Measurements from ENCODE around the gene SLK.

SLK gene

DNA sequence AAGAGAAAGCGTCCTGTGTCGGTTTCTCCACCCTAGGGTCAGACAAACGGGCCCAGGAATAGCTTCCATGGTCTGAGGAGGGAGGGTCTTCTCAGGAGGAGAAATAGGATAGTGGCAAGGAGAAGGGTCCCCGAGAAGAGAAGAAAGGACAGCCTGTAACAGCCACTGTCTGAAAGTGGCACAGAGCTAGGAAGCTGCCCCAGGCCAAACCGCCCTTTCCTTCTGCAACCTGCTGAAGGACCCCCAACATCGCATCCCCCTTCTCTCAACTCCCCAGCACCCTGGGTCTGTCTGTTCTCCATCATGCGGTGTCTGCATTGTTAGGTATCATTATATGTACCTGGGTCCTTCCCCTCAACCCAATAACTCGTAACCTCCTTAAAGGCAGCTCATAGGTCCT is 71.6 kb downstream of the SLK start:
- Histone ChIP-seq H3K4me3 (no peak overlapping the region), H3K27ac (no peak overlapping the region), H3K9me3 (ENCODE audit: low read depth, low read length) (no peaks in the 10 kb centered on the region), H3K9ac (ENCODE audit: insufficient read length) (no peak overlapping the region), H3K36me3 (ENCODE audit: insufficient read depth, low read length) (no peaks in the 10 kb centered on the region)
- TF ChIP-seq POLR2AphosphoS5 (IDR thresholded peaks at IDR 0.05; ENCODE audit: borderline replicate concordance, low read depth, low read length) (no peak), EZH2 (IDR thresholded peaks at IDR 0.05) (no peak), FOXP2 (optimal IDR thresholded peaks at IDR 0.05; ENCODE audit: control extremely low read depth, extremely low read length, insufficient read depth) (no peak)
- DNase-seq (ENCODE audit: low read depth, low spot score) = no peak

DNA sequence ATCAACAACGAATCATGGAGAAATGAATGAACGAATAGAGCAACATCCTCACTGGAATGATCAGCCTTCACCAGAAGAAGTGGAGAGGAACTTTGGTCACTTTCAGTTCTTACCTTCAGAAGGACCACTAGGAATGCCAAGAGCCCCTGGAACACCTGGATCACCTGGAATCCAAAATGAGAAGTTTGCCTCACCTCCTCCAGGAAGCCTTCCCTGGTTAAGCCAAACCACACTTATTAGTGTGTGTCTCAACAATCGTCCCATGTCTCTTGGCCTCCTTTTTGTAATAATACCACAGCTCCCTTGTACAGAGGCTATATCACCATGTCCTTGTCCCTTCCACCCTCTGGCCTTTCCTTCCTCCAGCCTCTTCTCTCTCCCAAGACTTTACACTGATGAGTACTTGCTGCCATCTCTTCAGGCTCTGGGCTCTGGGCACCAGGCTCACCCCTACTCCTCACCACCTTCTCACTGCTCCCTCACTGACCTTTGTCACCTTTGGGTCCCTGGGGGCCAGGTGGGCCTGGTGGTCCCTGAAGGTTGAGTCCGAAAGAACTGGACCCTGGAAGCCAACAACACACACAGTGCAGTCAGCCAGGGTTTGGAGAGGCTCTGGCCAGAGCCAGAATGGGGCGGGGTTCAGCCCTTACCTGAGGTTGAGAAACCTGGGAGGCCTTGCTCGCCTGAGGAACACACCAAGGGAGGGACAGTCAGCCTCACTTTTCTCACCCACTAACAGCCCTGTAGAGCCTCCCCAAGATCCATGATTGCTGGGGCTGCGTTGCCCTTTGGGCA is 72.2 kb downstream of the SLK start:
- Histone ChIP-seq H3K9ac (ENCODE audit: insufficient read length) (no peak overlapping the region), H3K4me3 (no peak overlapping the region), H3K9me3 (ENCODE audit: low read depth, low read length) (no peaks in the 10 kb centered on the region), H3K27ac (no peak overlapping the region), H3K36me3 (ENCODE audit: insufficient read depth, low read length) (no peaks in the 10 kb centered on the region)
- TF ChIP-seq EZH2 (IDR thresholded peaks at IDR 0.05) (no peak), POLR2AphosphoS5 (IDR thresholded peaks at IDR 0.05; ENCODE audit: borderline replicate concordance, low read depth, low read length) (no peak), FOXP2 (optimal IDR thresholded peaks at IDR 0.05; ENCODE audit: control extremely low read depth, extremely low read length, insufficient read depth) (no peak)
- no peak for DNase-seq (ENCODE audit: low read depth, low spot score)

DNA sequence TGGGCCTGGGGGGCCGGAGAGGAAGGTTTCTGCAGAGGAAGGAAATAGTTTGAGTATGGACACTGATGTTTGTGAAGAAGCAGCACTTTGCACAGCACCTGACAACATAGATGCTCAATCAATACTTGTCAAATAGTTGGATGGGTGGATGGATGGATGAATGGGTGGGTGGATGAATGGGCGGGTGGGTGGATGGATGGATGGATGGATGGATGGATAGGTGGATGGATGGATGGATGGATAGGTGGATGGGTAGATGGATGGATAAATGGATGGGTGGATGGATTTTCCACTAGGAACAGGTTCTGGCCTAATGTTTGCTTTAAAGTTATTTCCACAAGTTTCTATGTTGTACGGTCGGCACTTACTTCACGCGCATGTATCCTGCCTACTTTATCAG is 73.4 kb downstream of the SLK start:
- Histone ChIP-seq H3K9ac (ENCODE audit: insufficient read length) (no peak overlapping the region), H3K27ac (no peak overlapping the region), H3K9me3 (ENCODE audit: low read depth, low read length) (no peaks in the 10 kb centered on the region), H3K4me3 (no peak overlapping the region), H3K36me3 (ENCODE audit: insufficient read depth, low read length) (no peaks in the 10 kb centered on the region)
- DNase-seq (ENCODE audit: low read depth, low spot score) = no peak
- no peak for TF ChIP-seq FOXP2 (optimal IDR thresholded peaks at IDR 0.05; ENCODE audit: control extremely low read depth, extremely low read length, insufficient read depth)
- TF ChIP-seq POLR2AphosphoS5 (IDR thresholded peaks at IDR 0.05; ENCODE audit: borderline replicate concordance, low read depth, low read length) = no peak
- TF ChIP-seq EZH2 (IDR thresholded peaks at IDR 0.05) = no peak

DNA sequence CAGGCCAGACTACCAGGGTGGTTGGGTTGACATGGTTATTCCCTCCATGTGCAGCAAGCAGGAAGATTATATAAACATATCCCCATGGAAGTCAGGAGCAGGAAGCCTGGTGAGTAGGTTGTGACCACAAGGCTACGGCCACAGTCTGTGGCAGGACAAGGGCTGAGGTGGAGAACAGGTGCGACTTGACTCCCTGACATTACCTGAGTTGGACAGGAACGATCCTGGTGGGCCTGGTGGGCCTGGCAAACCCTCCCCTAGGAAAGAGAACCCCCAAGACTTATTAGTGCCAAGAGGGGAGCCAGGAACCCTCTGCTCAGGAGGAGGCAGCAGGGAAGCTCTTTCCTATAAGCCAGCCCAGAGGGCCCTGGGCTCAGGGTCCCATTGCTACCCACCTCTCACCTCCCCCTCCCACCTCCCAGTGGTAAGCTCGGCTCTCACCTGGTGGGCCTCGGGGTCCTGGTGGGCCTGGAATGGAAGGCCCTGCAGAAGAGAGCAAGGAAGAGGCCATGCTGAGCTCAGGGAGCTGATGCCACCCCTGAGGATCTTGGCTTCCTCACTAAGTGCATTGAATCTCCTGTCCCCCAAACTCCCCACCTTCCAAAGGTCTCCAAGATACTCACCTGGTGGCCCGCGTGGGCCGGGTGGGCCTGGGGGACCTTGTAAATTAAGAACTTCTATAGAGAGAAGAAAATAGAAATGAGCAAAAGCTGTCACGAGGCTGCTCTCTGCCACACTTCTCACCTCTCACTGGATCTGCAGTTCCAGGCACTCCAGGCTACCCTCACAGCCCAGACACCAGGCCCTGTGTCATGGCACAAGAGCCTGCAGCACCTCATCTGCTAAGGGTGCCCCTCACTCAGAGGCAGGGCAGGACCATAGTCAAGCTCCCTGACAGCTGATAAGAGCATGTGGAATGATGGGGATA is 74.2 kb downstream of the SLK start:
- no peaks in the 10 kb centered on the region for H3K9me3 ChIP-seq (ENCODE audit: low read depth, low read length)
- H3K27ac ChIP-seq = no peak overlapping the region
- H3K4me3 ChIP-seq = no peak overlapping the region
- TF ChIP-seq FOXP2 (optimal IDR thresholded peaks at IDR 0.05; ENCODE audit: control extremely low read depth, extremely low read length, insufficient read depth) = no peak
- TF ChIP-seq EZH2 (IDR thresholded peaks at IDR 0.05) = no peak
- no peak for TF ChIP-seq POLR2AphosphoS5 (IDR thresholded peaks at IDR 0.05; ENCODE audit: borderline replicate concordance, low read depth, low read length)
- no peak overlapping the region for H3K9ac ChIP-seq (ENCODE audit: insufficient read length)
- DNase-seq (ENCODE audit: low read depth, low spot score) = no peak
- no peaks in the 10 kb centered on the region for H3K36me3 ChIP-seq (ENCODE audit: insufficient read depth, low read length)

DNA sequence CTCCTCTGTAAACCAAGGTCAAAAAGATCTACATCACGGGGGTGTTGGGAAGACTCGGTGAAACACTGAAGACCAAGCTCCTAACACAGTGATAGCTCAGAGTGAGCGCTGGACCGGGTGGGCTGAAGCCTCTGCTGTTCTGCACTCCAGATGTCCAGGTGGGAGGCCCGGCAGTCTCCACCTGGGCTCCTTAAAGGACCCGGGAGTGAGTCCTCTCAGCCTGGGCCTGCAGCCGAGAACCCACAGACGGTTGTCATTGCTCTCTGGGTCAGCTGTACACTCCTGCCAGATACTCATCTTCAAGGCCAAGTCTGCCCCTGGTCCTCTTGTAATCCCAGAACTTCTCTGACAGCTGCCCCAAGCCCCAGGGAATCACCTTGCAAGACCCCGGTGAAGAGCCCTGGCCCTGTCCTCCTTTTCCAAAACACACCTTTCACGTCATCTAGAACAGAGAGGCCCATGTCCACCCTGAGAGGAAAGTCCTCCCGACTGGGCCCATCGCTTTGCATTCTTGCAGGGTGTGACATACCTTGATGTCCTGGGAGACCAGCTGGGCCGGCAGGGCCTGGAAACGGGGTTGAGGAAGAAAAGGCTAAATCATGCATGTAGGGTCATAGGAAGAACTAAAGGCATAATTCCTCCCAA is 75.1 kb downstream of the SLK start:
- Histone ChIP-seq H3K36me3 (ENCODE audit: insufficient read depth, low read length) (no peaks in the 10 kb centered on the region), H3K4me3 (no peak overlapping the region), H3K9ac (ENCODE audit: insufficient read length) (no peak overlapping the region), H3K27ac (no peak overlapping the region), H3K9me3 (ENCODE audit: low read depth, low read length) (no peaks in the 10 kb centered on the region)
- TF ChIP-seq EZH2 (IDR thresholded peaks at IDR 0.05) = no peak
- no peak for TF ChIP-seq FOXP2 (optimal IDR thresholded peaks at IDR 0.05; ENCODE audit: control extremely low read depth, extremely low read length, insufficient read depth)
- no peak for TF ChIP-seq POLR2AphosphoS5 (IDR thresholded peaks at IDR 0.05; ENCODE audit: borderline replicate concordance, low read depth, low read length)
- DNase-seq (ENCODE audit: low read depth, low spot score) = no peak

DNA sequence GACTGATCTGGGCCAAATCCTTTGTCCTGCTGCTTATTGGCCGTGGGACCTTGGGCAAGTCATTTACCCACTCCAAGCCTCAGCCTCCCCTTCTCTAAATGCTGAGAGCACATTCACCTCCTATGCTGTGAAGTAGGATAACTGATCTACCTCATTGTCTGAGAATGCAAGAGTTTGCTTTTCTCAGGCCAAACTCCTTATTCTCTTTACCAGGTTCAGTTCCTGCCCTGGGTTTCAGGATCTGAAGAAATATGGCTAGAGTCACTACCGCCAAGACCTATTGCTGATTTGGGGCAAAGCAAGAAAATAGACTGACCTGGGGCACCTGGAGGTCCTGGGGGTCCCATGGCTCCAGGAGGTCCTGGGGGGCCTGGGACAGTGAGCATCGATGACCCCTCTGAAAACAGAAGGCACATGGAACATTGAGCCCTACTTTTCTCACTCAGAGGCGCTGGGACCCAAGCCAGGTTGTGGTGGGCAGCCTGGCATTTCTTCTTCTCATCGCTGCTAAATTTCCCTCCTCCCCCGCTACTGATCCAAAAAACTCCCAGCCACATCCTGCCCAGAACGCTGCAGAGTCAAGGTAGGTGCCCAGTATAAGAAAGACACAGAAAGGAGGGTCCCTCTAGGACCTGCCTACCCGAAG is 76.4 kb downstream of the SLK start:
- Histone ChIP-seq H3K9me3 (ENCODE audit: low read depth, low read length) (no peaks in the 10 kb centered on the region), H3K4me3 (no peak overlapping the region), H3K27ac (no peak overlapping the region), H3K36me3 (ENCODE audit: insufficient read depth, low read length) (no peaks in the 10 kb centered on the region), H3K9ac (ENCODE audit: insufficient read length) (no peak overlapping the region)
- DNase-seq (ENCODE audit: low read depth, low spot score) = no peak
- no peak for TF ChIP-seq POLR2AphosphoS5 (IDR thresholded peaks at IDR 0.05; ENCODE audit: borderline replicate concordance, low read depth, low read length)
- TF ChIP-seq EZH2 (IDR thresholded peaks at IDR 0.05) = no peak
- TF ChIP-seq FOXP2 (optimal IDR thresholded peaks at IDR 0.05; ENCODE audit: control extremely low read depth, extremely low read length, insufficient read depth) = no peak

DNA sequence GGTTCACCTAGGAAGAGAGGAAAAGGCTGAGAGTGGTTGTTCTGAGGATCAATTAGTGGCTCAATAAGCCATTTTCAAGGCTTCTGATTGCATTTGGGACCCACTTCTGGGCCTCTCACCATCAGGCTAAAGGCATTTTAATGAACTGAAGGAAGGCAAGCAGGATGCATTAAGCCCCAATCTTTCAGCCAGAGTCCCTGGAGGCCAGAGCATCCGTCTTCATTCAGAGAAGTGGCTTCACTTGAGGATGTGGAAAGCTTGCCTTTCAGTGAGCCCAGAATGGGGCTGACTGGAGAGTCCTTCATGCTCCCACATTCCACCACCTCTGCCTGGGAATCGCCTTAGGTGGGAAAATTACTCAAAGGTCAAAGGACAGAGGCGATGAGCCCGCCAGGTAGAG is 76.9 kb downstream of the SLK start:
- no peak overlapping the region for H3K9ac ChIP-seq (ENCODE audit: insufficient read length)
- H3K36me3 ChIP-seq (ENCODE audit: insufficient read depth, low read length) = no peaks in the 10 kb centered on the region
- no peak overlapping the region for H3K4me3 ChIP-seq
- no peak overlapping the region for H3K27ac ChIP-seq
- no peak for DNase-seq (ENCODE audit: low read depth, low spot score)
- no peaks in the 10 kb centered on the region for H3K9me3 ChIP-seq (ENCODE audit: low read depth, low read length)
- no peak for TF ChIP-seq EZH2 (IDR thresholded peaks at IDR 0.05)
- no peak for TF ChIP-seq FOXP2 (optimal IDR thresholded peaks at IDR 0.05; ENCODE audit: control extremely low read depth, extremely low read length, insufficient read depth)
- no peak for TF ChIP-seq POLR2AphosphoS5 (IDR thresholded peaks at IDR 0.05; ENCODE audit: borderline replicate concordance, low read depth, low read length)

All from SK-N-MC (cell line).